Liver (tissue), 3 donors: ENCODE results near the gene GLYATL3.

Experiments used
- CTCF ChIP-seq: fragments of 150-350 bp; IDR thresholded peaks from 2 replicates; pipeline ENCODE4 v1.5.1; 2017; ENCODE audit warnings: improper control_type of control experiment, low read depth, low read length; ENCODE audit not compliant: missing input control
- MAX ChIP-seq: IDR thresholded peaks from 2 replicates; pipeline ENCODE4 v1.6.1; 2016; ENCODE audit warnings: antibody characterized with exemption
- REST ChIP-seq: IDR thresholded peaks from 2 replicates; pipeline ENCODE4 v1.6.1; 2016; ENCODE audit warnings: antibody characterized with exemption, mild to moderate bottlenecking
- SP1 ChIP-seq: IDR thresholded peaks from 2 replicates; pipeline ENCODE4 v1.6.1; 2018; ENCODE audit warnings: antibody characterized with exemption, mild to moderate bottlenecking
- donor health status: healthy.
- donor health status: healthy.

- TF ChIP-seq CTCF = no peak
- TF ChIP-seq SP1 = no peak
- TF ChIP-seq MAX = no peak
- TF ChIP-seq REST = no peak
These were observed 44.7 kb upstream of the GLYATL3 start for GRCh38 chr6:49454787-49455709.
